ENCODE measurements around the gene CPN2.

CPN2 gene

GRCh38 chr3:194326192-194326967 lies 24.7 kb downstream of the CPN2 start:
- Histone ChIP-seq H4K20me1 (ENCODE audit: low read depth, low read length) (no peaks in the 10 kb centered on the region), H3K79me2 (ENCODE audit: insufficient read depth, low read length) (no peaks in the 10 kb centered on the region), H3F3A (ENCODE audit: insufficient read depth) (peaks cover 13% of the 10 kb centered on the region), H3K4me3 (ENCODE audit: insufficient read depth, low read length, poor library complexity, severe bottlenecking) (no peak overlapping the region), H3K9me2 (replicated peaks; ENCODE audit: insufficient read depth, low read length) (no peaks in the 10 kb centered on the region), H3K9me3 (ENCODE audit: insufficient read depth, low read length) (peaks cover 20% of the 10 kb centered on the region), H3K27ac (ENCODE audit: low read depth, low read length) (no peak overlapping the region), H2AFZ (ENCODE audit: low read depth, low read length, severe bottlenecking) (no peak overlapping the region), H3K9ac (ENCODE audit: low read length) (no peak overlapping the region), H3K27me3 (ENCODE audit: low read length) (no peaks in the 10 kb centered on the region), H3K36me3 (ENCODE audit: low read length) (no peaks in the 10 kb centered on the region), H3K4me2 (ENCODE audit: low read depth, low read length, poor library complexity, severe bottlenecking) (no peak overlapping the region)
- TF ChIP-seq EZH2phosphoT487 (conservative IDR thresholded peaks at IDR 0.05; ENCODE audit: low read length): no peak
- TF ChIP-seq, protein P1, sequence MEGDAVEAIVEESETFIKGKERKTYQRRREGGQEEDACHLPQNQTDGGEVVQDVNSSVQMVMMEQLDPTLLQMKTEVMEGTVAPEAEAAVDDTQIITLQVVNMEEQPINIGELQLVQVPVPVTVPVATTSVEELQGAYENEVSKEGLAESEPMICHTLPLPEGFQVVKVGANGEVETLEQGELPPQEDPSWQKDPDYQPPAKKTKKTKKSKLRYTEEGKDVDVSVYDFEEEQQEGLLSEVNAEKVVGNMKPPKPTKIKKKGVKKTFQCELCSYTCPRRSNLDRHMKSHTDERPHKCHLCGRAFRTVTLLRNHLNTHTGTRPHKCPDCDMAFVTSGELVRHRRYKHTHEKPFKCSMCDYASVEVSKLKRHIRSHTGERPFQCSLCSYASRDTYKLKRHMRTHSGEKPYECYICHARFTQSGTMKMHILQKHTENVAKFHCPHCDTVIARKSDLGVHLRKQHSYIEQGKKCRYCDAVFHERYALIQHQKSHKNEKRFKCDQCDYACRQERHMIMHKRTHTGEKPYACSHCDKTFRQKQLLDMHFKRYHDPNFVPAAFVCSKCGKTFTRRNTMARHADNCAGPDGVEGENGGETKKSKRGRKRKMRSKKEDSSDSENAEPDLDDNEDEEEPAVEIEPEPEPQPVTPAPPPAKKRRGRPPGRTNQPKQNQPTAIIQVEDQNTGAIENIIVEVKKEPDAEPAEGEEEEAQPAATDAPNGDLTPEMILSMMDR (IDR thresholded peaks at IDR 0.05; ENCODE audit: insufficient read depth, low read length, poor library complexity, severe bottlenecking): no peak

DNA sequence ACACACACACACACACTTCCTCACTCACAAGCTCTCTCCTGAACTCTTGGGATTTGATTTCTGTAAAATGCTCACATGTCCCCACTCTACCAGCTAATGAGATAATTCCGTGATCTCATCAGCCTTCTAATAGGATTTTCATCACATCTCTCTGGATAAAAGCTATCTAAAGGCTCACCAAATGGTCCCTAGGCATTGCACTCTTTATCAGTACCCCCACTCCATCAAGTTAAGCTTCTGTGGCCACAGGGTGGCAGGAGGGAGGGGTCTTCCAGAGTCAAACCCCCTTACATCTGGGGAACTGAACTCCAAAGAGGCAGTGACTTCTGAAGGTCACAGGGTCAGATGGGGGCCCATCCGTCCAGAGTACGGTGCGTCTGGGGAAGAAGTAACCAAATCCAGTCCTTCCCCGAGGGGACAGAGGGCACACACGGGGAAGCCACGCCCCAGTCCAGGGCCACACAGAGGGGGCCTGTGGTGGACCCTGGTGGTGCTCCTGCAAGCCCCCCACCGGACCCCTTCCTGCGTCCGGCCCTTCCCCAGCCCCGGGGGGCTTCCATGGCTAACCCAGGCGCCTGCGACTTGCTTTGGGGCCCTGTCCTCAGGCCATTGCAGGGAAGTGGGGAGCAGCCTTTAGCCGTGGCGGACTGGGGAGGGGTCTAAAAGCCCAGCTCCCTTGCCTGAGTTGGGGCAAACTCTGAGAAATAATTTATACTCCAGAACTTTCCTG lies 25.5 kb downstream of the CPN2 start:
- no peak for TF ChIP-seq EZH2phosphoT487 (conservative IDR thresholded peaks at IDR 0.05; ENCODE audit: low read length)
- TF ChIP-seq, protein P1 (IDR thresholded peaks at IDR 0.05; ENCODE audit: insufficient read depth, low read length, poor library complexity, severe bottlenecking): no peak
- H3K9ac ChIP-seq (ENCODE audit: low read length): no peak overlapping the region
- H3K36me3 ChIP-seq (ENCODE audit: low read length): no peaks in the 10 kb centered on the region
- peaks cover 13% of the 10 kb centered on the region for H3F3A ChIP-seq (ENCODE audit: insufficient read depth)
- no peaks in the 10 kb centered on the region for H4K20me1 ChIP-seq (ENCODE audit: low read depth, low read length)
- H3K4me3 ChIP-seq (ENCODE audit: insufficient read depth, low read length, poor library complexity, severe bottlenecking): no peak overlapping the region
- H3K27ac ChIP-seq (ENCODE audit: low read depth, low read length): no peak overlapping the region
- H3K79me2 ChIP-seq (ENCODE audit: insufficient read depth, low read length): no peaks in the 10 kb centered on the region
- no peaks in the 10 kb centered on the region for H3K27me3 ChIP-seq (ENCODE audit: low read length)
- peaks cover 20% of the 10 kb centered on the region for H3K9me3 ChIP-seq (ENCODE audit: insufficient read depth, low read length)
- H3K9me2 ChIP-seq (replicated peaks; ENCODE audit: insufficient read depth, low read length): no peaks in the 10 kb centered on the region
- H3K4me2 ChIP-seq (ENCODE audit: low read depth, low read length, poor library complexity, severe bottlenecking): no peak overlapping the region
- no peak overlapping the region for H2AFZ ChIP-seq (ENCODE audit: low read depth, low read length, severe bottlenecking)

- Histone ChIP-seq H3K9me3 (ENCODE audit: insufficient read depth, low read length) (peaks cover 20% of the 10 kb centered on the region), H3K79me2 (ENCODE audit: insufficient read depth, low read length) (no peaks in the 10 kb centered on the region), H3K27me3 (ENCODE audit: low read length) (no peaks in the 10 kb centered on the region), H3F3A (ENCODE audit: insufficient read depth) (peaks cover 13% of the 10 kb centered on the region), H4K20me1 (ENCODE audit: low read depth, low read length) (no peaks in the 10 kb centered on the region), H3K9me2 (replicated peaks; ENCODE audit: insufficient read depth, low read length) (no peaks in the 10 kb centered on the region), H3K9ac (ENCODE audit: low read length) (no peak overlapping the region), H3K4me2 (ENCODE audit: low read depth, low read length, poor library complexity, severe bottlenecking) (no peak overlapping the region), H3K36me3 (ENCODE audit: low read length) (no peaks in the 10 kb centered on the region), H3K27ac (ENCODE audit: low read depth, low read length) (no peak overlapping the region), H3K4me3 (ENCODE audit: insufficient read depth, low read length, poor library complexity, severe bottlenecking) (no peak overlapping the region), H2AFZ (ENCODE audit: low read depth, low read length, severe bottlenecking) (no peak overlapping the region)
- TF ChIP-seq EZH2phosphoT487 (conservative IDR thresholded peaks at IDR 0.05; ENCODE audit: low read length): no peak
- TF ChIP-seq, protein P1 (IDR thresholded peaks at IDR 0.05; ENCODE audit: insufficient read depth, low read length, poor library complexity, severe bottlenecking): no peak
Measured at GRCh38 chr3:194324823-194325327, 26.3 kb downstream of the CPN2 start.
